Measurements from ENCODE around the gene TMEM42. TPM values are rescaled to one million over a fixed set of nuclear protein-coding genes. Genes with fewer than 3 reads are reported as not detected.

TMEM42 gene
- total and polyA plus RNA-seq, 2 donors = 7.9 to 20.8 TPM

DNA sequence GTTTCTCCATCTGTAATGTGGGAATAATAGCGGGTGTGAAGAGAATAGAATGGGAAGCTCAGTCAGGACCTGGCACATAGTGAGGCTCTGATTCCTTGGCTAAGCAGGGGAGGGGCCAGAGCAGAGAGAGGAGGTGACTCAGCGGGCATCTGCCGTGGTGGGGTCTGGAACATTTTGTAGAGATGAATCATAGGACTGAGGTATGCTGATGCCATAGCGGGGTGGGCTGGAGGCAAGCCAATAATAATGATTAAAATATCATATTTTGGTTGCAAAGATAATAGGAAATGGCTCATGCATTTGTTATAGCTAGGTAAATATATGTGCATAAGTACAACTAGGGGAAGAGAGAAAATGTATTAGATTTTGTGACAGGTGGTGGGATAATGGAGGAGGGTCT, 23.9 kb downstream of the TMEM42 start:
- Histone ChIP-seq H3K27ac (ENCODE audit: low read depth) (no peak overlapping the region), H3K4me1 (ENCODE audit: insufficient read depth) (no peaks in the 10 kb centered on the region), H3K4me3 (ENCODE audit: low read depth, low read length) (no peak overlapping the region), H3K36me3 (ENCODE audit: insufficient read depth) (no peaks in the 10 kb centered on the region)
- WGBS = 45% methylated on average over 4 of the region's 4 CpGs
- no peak for DNase-seq (ENCODE audit: extremely low spot score)

DNA sequence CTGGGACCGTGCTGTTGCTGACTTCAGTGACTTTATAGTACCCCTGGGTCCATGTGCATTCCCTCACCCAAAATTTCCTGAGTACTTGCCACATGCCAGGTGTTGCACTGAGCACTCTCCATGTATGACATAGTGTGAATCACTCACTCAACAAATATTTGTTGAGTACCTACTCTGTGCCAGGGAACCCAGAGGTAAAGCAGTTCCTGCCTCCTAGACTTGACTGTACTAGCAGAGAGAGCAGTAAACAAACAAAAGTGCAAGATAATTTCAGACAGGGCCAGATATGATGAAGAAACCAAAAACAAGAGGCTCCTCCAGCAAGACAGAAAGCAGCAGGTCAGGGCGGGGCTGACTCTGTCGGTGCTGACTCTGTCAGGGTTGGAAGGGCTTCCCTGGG, 24.8 kb downstream of the TMEM42 start:
- Histone ChIP-seq H3K4me1 (ENCODE audit: insufficient read depth) (no peaks in the 10 kb centered on the region), H3K36me3 (ENCODE audit: insufficient read depth) (no peaks in the 10 kb centered on the region), H3K4me3 (ENCODE audit: low read depth, low read length) (no peak overlapping the region), H3K27ac (ENCODE audit: low read depth) (no peak overlapping the region)
- no peak for DNase-seq (ENCODE audit: extremely low spot score)
- 69% methylated on average over 3 of the region's 3 CpGs for WGBS

DNA sequence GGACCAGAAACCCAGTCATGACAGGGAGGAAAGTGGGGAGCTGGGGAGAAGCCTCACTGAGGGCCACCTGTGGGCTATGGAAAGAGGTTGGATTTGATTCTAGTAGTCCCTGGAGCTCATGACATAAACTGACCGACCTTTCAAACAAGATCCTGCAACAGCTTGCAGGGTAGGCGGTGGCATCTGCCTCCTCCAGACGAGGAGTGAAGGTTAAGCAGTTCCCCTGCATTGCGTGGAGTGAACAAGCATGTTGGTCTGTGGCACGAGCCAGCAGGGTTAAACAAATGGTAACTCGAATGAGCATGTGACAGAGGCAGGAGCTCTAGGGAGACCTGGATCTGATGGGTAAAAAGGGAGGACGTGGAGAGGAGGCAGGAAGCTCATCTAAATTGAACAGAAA, 25.4 kb downstream of the TMEM42 start:
- Histone ChIP-seq H3K4me3 (ENCODE audit: low read depth, low read length) (no peak overlapping the region), H3K36me3 (ENCODE audit: insufficient read depth) (no peaks in the 10 kb centered on the region), H3K4me1 (ENCODE audit: insufficient read depth) (no peaks in the 10 kb centered on the region), H3K27ac (ENCODE audit: low read depth) (no peak overlapping the region)
- DNase-seq (ENCODE audit: extremely low spot score) = no peak
- 69% methylated on average over 7 of the region's 7 CpGs for WGBS

DNA sequence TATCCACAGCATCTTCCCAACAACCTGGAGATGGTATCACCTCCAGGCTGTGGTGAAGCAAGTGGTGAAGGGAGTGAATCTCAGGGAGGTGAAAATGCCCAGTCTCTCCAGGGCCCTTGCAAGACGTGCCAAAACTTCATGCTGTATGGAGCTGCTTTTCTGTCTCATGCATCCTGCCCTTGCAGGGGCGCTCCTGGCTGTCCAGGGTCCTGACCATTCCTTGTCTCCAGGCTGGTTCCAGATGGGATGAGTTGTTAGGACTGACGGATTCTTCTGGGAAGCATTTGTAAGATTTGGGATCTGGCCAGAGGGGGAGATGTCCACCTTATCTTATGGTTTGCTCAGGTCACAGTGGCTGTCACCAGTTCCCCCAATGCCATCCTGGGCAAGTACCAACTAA, 28.5 kb downstream of the TMEM42 start:
- Histone ChIP-seq H3K27ac (ENCODE audit: low read depth) (no peak overlapping the region), H3K4me1 (ENCODE audit: insufficient read depth) (no peaks in the 10 kb centered on the region), H3K4me3 (ENCODE audit: low read depth, low read length) (no peak overlapping the region), H3K36me3 (ENCODE audit: insufficient read depth) (no peaks in the 10 kb centered on the region)
- 42% methylated on average over 3 of the region's 3 CpGs for WGBS
- DNase-seq (ENCODE audit: extremely low spot score) = no peak

DNA sequence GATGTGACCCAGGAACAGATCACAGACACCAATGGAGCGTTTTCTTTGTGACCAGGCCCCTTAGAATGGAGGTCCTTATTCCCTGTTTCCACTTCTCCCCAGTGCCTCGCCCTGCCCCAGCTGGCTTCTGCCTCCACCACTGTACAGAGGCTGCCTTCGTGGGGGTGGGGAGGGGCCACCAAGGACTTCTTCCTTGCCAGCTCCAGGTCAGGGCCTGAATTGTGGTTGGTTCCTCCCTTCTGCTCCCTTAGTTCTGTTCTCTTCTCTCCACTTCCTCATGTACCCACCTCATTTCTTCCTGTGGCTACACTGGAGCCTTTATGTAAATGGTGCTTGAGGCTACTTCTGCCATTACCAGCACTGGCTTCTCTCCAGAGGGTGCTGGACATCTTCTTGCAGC, 29.1 kb downstream of the TMEM42 start:
- Histone ChIP-seq H3K4me3 (ENCODE audit: low read depth, low read length) (no peak overlapping the region), H3K4me1 (ENCODE audit: insufficient read depth) (no peaks in the 10 kb centered on the region), H3K27ac (ENCODE audit: low read depth) (no peak overlapping the region), H3K36me3 (ENCODE audit: insufficient read depth) (no peaks in the 10 kb centered on the region)
- WGBS = 79% methylated on average over 3 of the region's 3 CpGs
- no peak for DNase-seq (ENCODE audit: extremely low spot score)

DNA sequence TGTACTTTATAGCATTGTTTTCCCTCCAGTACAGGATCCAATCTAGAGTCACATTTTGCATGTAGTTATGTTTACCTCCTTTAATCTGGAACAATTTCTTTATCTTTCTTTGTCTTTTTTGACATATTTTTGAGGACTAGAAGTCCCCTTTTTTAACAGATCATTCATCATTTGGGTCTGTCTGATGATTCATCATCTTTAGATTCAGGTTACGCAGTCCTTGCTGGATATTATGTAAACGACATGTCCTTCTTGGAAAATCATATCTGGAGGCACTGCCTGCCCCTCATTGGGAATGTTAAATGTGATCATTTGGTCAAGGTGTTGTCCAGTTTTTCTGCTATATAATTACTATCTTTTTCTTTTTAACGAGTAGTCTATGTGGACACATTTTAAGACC, 31.0 kb downstream of the TMEM42 start:
- no peaks in the 10 kb centered on the region for H3K4me1 ChIP-seq (ENCODE audit: insufficient read depth)
- H3K4me3 ChIP-seq (ENCODE audit: low read depth, low read length) = no peak overlapping the region
- DNase-seq (ENCODE audit: extremely low spot score) = no peak
- H3K36me3 ChIP-seq (ENCODE audit: insufficient read depth) = no peaks in the 10 kb centered on the region
- H3K27ac ChIP-seq (ENCODE audit: low read depth) = no peak overlapping the region
- WGBS = 66% methylated on average over 3 of the region's 3 CpGs

DNA sequence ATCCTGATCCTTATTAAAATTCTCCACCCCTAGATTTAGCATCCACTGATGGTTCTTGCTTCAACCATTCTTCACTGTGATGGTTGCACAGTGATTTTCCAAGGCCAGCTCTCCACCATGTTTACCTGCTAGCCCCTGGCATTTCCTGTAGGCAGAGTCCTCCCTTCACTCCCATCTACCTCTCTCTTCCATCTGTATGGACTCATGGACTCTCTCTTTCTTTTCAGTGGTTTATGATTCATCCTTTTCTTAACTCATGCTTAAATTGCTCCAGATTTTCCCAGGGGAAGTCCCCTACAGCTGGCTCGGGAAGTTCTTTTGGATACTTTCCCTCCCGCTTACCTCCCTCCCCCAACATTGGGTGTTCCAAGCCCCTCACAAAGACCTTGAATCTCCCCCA, 31.4 kb downstream of the TMEM42 start:
- DNase-seq (ENCODE audit: extremely low spot score) = no peak
- no peaks in the 10 kb centered on the region for H3K36me3 ChIP-seq (ENCODE audit: insufficient read depth)
- H3K4me3 ChIP-seq (ENCODE audit: low read depth, low read length) = no peak overlapping the region
- WGBS = 66% methylated on average over 2 of the region's 2 CpGs
- no peaks in the 10 kb centered on the region for H3K4me1 ChIP-seq (ENCODE audit: insufficient read depth)
- no peak overlapping the region for H3K27ac ChIP-seq (ENCODE audit: low read depth)

DNA sequence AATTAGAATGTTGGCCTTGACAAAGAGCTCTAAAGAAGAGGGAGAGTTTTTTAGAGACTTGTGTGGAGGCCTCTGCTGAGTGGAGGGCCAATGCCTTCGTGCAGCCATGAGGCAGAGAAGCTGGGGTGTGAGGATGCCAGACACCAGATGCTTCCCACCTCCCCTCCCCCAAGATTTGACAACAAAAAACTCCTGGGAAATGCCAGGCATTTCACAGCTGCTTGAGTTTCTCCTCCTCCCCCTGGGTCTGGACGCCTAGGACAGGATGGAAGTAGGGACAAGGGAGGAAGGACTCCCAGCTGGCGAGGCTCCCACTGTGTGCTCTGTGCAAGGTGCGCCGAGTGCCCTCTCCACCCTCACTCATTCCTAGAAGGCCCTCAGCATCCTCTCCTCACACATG, 32.8 kb downstream of the TMEM42 start:
- no peak for DNase-seq (ENCODE audit: extremely low spot score)
- H3K4me3 ChIP-seq (ENCODE audit: low read depth, low read length) = no peak overlapping the region
- H3K36me3 ChIP-seq (ENCODE audit: insufficient read depth) = no peaks in the 10 kb centered on the region
- WGBS = 48% methylated on average over 5 of the region's 5 CpGs
- H3K4me1 ChIP-seq (ENCODE audit: insufficient read depth) = no peaks in the 10 kb centered on the region
- no peak overlapping the region for H3K27ac ChIP-seq (ENCODE audit: low read depth)

DNA sequence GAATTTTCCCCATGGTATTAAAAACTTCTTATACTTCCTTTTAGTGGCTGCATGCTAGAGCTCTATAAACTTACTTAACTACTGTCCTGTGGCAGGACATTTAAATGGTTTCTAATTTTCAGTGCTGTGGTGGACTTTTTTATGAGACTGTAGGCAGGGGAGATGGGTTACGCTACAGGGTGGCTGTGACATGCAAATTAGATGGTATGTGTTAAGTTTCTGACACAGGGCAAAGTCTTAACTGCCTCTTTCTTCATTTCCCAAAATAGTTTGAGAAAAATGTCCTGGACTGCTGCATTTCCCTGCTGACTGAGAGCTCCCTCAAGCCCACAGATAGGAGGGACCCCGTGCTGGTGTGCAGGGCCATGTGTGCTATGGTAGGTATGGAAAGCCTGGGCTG, 34.7 kb downstream of the TMEM42 start:
- WGBS = 75% methylated on average over 2 of the region's 2 CpGs
- no peak overlapping the region for H3K4me3 ChIP-seq (ENCODE audit: low read depth, low read length)
- DNase-seq (ENCODE audit: extremely low spot score) = no peak
- H3K4me1 ChIP-seq (ENCODE audit: insufficient read depth) = no peaks in the 10 kb centered on the region
- no peaks in the 10 kb centered on the region for H3K36me3 ChIP-seq (ENCODE audit: insufficient read depth)
- no peak overlapping the region for H3K27ac ChIP-seq (ENCODE audit: low read depth)

DNA sequence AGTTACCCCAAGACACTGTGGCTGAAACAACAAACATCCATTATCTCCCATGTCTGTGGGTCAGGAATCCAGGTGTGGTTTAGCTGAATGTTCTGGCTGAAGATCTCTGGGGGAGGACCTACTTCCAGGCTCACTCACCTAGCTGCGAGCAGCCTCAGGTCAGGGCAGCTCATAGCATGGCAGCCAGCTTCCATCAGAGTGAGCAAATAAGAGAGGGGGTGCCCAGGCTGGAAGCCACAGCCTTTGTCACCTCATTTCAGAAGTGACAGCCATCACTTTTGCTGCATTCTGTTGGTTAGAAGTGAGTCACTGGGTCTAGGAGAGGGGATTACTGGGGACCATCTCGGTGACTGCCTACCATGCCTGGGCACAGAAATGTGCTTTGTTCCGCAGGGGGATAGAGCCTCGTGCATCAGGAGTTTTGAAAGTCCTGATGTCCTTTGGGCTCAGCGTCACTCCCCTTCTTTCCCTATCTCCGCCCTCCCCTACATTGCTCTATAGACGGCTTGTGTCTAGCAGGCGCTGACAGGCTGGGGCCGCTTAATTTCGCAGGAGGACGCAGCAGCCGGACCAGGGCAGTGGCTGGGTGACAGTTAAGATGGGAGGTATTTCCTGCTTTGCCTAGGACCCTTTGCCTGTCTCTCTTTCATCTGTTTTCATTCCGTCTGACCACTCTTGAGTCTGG, 38.1 kb downstream of the TMEM42 start:
- Histone ChIP-seq H3K4me3 (ENCODE audit: low read depth, low read length) (no peak overlapping the region), H3K36me3 (ENCODE audit: insufficient read depth) (no peaks in the 10 kb centered on the region), H3K27ac (ENCODE audit: low read depth) (no peak overlapping the region), H3K4me1 (ENCODE audit: insufficient read depth) (no peaks in the 10 kb centered on the region)
- DNase-seq (ENCODE audit: extremely low spot score) = no peak
- WGBS = 43% methylated on average over 13 of the region's 13 CpGs

DNA sequence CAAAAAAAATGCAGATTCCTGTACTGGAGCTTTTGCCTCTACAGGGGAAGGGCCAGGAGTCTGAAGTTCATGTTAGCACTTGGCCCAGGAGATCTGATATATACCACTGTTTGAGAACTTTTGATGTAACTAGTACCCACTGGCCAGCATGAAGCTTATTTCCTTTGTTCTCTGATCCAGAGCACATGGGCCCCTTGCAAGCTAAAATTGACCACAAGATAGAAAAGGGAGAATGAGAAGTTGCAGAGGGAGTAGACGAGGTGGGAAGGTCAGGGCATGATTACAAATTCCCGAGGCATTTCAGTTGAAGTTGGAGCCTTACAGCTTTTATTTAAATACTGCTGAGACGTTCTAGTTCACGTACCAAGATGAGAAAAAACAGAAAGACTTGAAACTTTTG, 40.9 kb downstream of the TMEM42 start:
- Histone ChIP-seq H3K4me1 (ENCODE audit: insufficient read depth) (no peaks in the 10 kb centered on the region), H3K27ac (ENCODE audit: low read depth) (no peak overlapping the region), H3K36me3 (ENCODE audit: insufficient read depth) (no peaks in the 10 kb centered on the region), H3K4me3 (ENCODE audit: low read depth, low read length) (no peak overlapping the region)
- DNase-seq (ENCODE audit: extremely low spot score) = no peak
- WGBS = 42% methylated on average over 4 of the region's 4 CpGs

DNA sequence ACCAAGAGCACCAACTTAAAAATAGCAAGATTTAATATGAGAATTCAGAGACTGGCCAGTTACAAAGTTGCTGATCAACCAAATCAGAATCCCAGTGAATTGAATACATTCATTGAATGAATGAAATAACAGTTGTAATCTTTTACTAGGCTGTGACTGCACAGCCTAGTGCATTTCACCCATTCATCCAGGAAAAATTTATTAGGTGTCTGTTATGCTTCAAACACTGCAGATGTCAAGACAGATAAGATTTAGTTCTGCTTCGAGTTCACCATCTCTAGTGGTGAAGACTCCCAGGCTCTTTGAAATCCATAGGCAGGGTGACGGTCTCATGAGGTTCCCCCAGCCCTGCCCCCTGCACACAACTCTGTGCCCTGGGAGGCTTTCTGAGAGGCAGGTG, 41.6 kb downstream of the TMEM42 start:
- Histone ChIP-seq H3K4me3 (ENCODE audit: low read depth, low read length) (no peak overlapping the region), H3K36me3 (ENCODE audit: insufficient read depth) (no peaks in the 10 kb centered on the region), H3K27ac (ENCODE audit: low read depth) (no peak overlapping the region), H3K4me1 (ENCODE audit: insufficient read depth) (no peaks in the 10 kb centered on the region)
- 22% methylated on average over 2 of the region's 2 CpGs for WGBS
- no peak for DNase-seq (ENCODE audit: extremely low spot score)

DNA sequence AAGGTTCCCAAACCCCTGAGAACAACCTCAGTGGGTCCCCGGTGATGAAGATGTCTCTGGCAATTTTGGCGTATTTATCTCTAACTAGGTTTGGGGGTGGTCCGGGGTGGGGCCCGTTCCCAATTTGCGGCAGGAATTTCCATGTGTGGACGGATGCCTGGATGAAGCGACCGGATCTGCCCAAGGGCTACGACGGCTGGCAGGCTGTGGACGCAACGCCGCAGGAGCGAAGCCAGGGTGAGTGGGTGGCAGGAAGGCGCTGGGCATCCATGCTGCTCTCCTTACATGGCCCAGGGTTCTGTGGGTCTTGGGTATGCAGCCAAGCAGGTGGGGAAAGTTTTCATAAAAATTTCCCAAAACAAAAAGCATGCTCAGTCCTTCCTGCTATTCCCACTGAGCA, 42.0 kb downstream of the TMEM42 start:
- Histone ChIP-seq H3K4me3 (ENCODE audit: low read depth, low read length) (no peak overlapping the region), H3K27ac (ENCODE audit: low read depth) (no peak overlapping the region), H3K4me1 (ENCODE audit: insufficient read depth) (no peaks in the 10 kb centered on the region), H3K36me3 (ENCODE audit: insufficient read depth) (no peaks in the 10 kb centered on the region)
- DNase-seq (ENCODE audit: extremely low spot score) = no peak
- 78% methylated on average over 15 of the region's 15 CpGs for WGBS

DNA sequence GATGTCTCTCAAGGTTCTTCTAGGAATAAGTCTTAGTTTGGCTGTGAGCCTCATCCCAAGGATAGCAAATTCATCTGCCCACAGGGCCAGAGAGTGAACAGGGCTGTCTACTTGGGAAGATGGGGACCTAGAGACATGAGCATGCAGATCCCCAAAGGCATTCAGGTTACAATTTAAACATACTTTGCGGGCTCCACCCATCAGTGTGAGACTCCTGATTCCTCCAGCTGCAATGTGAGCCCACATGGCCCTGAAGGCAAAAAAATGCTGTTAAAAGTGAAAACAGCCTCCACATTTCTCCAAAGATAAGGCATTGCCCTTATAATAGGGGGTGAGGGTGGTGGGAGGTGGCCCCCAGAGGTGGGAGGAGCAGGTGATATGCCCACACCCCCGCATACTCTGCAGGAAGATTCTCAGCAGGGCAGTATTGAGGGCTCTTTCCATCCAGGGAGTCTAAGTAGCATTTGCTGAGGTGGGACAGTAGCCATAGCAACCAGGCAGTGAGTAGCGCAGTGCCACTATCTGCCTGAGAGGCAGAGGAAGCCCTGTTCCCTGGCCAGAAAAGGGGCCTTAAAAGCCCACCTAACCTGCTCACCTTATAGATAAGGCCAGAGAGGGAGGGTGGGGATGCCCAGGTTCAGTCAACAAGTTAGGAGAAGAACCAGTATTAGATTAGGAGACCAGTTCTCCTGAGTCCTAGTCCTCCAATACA, 43.9 kb downstream of the TMEM42 start:
- Histone ChIP-seq H3K4me3 (ENCODE audit: low read depth, low read length) (no peak overlapping the region), H3K4me1 (ENCODE audit: insufficient read depth) (no peaks in the 10 kb centered on the region), H3K36me3 (ENCODE audit: insufficient read depth) (no peaks in the 10 kb centered on the region), H3K27ac (ENCODE audit: low read depth) (no peak overlapping the region)
- 74% methylated on average over 3 of the region's 3 CpGs for WGBS
- DNase-seq (ENCODE audit: extremely low spot score) = no peak
